DND-41 (cell line): ENCODE results near the gene APIP.

Experiments used
- EZH2 ChIP-seq: IDR thresholded peaks from 3 replicates; pipeline ENCODE4 v1.6.1; 2012; ENCODE audit warnings: borderline replicate concordance, low read depth, mild to moderate bottlenecking, moderate library complexity, low read length, inconsistent platforms; ENCODE audit not compliant: severe bottlenecking
- TF ChIP-seq, protein P1 (sequence below): IDR thresholded peaks from 2 replicates; pipeline ENCODE4 v1.5.1; 2012; ENCODE audit warnings: borderline replicate concordance, low read length, moderate library complexity, mild to moderate bottlenecking; ENCODE audit not compliant: poor library complexity, severe bottlenecking; ENCODE audit errors: extremely low read depth

DNA sequence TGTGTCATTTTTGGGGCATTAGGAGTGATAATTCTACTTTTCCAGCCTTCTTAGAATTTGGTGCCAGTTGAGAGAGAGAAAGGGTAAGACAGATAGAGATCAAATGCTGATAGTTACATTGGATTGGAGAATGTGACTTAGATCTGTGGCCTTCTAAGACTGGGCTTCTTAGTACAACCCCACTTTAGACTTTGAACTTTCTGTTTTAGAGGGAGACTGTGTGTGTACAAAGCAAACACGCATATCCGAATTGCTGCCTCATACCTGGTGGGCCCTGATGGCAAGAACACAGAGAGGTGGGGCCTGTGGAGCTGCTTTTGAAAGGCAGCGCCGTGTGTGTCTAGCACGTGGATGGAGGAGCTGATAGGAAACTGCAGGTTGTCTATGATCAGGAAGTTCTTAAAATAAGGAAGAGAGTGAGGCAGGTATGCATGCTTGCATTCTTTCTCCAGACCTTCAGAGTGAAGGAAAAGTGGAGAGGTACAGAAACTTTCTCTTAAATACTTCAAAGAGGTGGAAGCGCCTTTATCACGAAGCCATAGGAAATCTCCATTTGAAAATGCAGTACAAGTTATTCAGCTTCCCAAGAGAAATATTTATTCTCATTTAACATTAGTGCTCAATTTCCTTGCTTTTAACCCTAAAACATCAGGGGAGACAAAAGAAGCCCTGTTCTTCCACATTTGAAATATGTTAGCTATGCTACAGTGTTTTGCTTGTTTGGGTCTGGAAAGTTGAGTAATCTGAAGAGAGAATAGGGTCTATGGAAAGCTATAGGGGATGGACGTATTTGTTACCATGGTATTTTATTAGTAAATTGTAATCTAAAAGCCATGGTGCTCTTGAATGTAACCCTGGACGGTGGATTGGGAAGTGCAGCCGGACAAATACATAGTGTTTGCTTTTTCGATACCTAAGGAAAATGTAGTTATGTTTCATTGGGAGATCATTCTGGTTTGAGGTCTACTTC lies 13.9 kb upstream of the APIP start:
- TF ChIP-seq, protein P1, sequence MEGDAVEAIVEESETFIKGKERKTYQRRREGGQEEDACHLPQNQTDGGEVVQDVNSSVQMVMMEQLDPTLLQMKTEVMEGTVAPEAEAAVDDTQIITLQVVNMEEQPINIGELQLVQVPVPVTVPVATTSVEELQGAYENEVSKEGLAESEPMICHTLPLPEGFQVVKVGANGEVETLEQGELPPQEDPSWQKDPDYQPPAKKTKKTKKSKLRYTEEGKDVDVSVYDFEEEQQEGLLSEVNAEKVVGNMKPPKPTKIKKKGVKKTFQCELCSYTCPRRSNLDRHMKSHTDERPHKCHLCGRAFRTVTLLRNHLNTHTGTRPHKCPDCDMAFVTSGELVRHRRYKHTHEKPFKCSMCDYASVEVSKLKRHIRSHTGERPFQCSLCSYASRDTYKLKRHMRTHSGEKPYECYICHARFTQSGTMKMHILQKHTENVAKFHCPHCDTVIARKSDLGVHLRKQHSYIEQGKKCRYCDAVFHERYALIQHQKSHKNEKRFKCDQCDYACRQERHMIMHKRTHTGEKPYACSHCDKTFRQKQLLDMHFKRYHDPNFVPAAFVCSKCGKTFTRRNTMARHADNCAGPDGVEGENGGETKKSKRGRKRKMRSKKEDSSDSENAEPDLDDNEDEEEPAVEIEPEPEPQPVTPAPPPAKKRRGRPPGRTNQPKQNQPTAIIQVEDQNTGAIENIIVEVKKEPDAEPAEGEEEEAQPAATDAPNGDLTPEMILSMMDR, result no peak
- TF ChIP-seq EZH2, result no peak
